PC-3 (cell line): ENCODE measurements around the gene AFF3. TPM values are rescaled to one million over a fixed set of nuclear protein-coding genes. Genes with fewer than 3 reads are reported as not detected.

Source experiments
- ATAC-seq: fragments of 200-7000 bp; cut with Tn5 transposase; 2 replicates; pipeline ENCODE4 v1.9.1; 2020; ENCODE audit warnings: mild to moderate bottlenecking, moderate library complexity
- BruUV-seq: library from RNA; stranded (reverse); fragments of 400-500 nt; replicated peaks from 2 replicates; lab custom pipeline; 2021; lab: Mats Ljungman, UMichigan
- CTCF ChIA-PET: fragments of 300-600 bp; sonication (Branson Sonifier 250); formaldehyde crosslinking; loops from one replicate; lab custom pipeline; 2022; ENCODE audit warnings: antibody characterized with exemption; lab: Charles Lee
- POLR2A ChIA-PET: fragments of 300-600 bp; sonication (Branson Sonifier 250); formaldehyde crosslinking; loops from one replicate; lab custom pipeline; 2022; ENCODE audit warnings: antibody characterized with exemption; ENCODE audit not compliant: unreplicated experiment; lab: Charles Lee
- DNase-seq: peaks from one replicate; pipeline ENCODE4 v3.0.0-alpha.2; 2015
- H2AFZ ChIP-seq: fragments of 300-600 bp; sonication (generic); 2 replicates; pipeline ENCODE4 v1.6.0; 2016; ENCODE audit warnings: antibody characterized with exemption, low read length
- H3F3A ChIP-seq: fragments of 300-600 bp; sonication (generic); one replicate; pipeline ENCODE4 v1.6.0; 2017; ENCODE audit warnings: antibody characterized with exemption, low read length, control low read depth, mild to moderate bottlenecking; ENCODE audit not compliant: unreplicated experiment
- H3K27ac ChIP-seq: fragments of 300-600 bp; sonication (generic); 2 replicates; pipeline ENCODE4 v1.5.1; 2016; ENCODE audit warnings: mild to moderate bottlenecking, low read length
- H3K27me3 ChIP-seq: fragments of 300-600 bp; sonication (generic); 2 replicates; pipeline ENCODE4 v1.6.1; 2016; ENCODE audit warnings: low read length, mixed read lengths
- H3K36me3 ChIP-seq: fragments of 300-600 bp; sonication (generic); 2 replicates; pipeline ENCODE4 v1.6.1; 2016; ENCODE audit warnings: low read depth, mixed run types, low read length, mixed read lengths
- H3K4me1 ChIP-seq: fragments of 300-600 bp; sonication (generic); 2 replicates; pipeline ENCODE4 v1.5.1; 2016; ENCODE audit warnings: low read length; ENCODE audit not compliant: insufficient read depth
- H3K4me2 ChIP-seq: fragments of 300-600 bp; sonication (generic); 2 replicates; pipeline ENCODE4 v1.6.0; 2016; ENCODE audit warnings: low read length
- H3K4me3 ChIP-seq: fragments of 300-600 bp; sonication (generic); 2 replicates; pipeline ENCODE4 v1.5.1; 2016; ENCODE audit warnings: mild to moderate bottlenecking, low read length, mixed read lengths
- H3K79me2 ChIP-seq: fragments of 300-600 bp; sonication (generic); 2 replicates; pipeline ENCODE4 v1.6.1; 2017; ENCODE audit warnings: low read length, mixed read lengths
- H3K9ac ChIP-seq: fragments of 300-600 bp; sonication (generic); 2 replicates; pipeline ENCODE4 v1.6.0; 2016; ENCODE audit warnings: mild to moderate bottlenecking, low read length
- H3K9me2 ChIP-seq: fragments of 300-600 bp; sonication (generic); replicated peaks from 2 replicates; pipeline ENCODE4 v1.6.1; 2016; ENCODE audit warnings: mixed run types, low read length, mixed read lengths
- H3K9me3 ChIP-seq: fragments of 300-600 bp; sonication (generic); 2 replicates; pipeline ENCODE4 v1.6.1; 2016; ENCODE audit warnings: low read length, mixed read lengths
- H4K20me1 ChIP-seq: fragments of 300-600 bp; sonication (generic); 2 replicates; pipeline ENCODE4 v1.6.1; 2016; ENCODE audit warnings: low read length, mixed read lengths
- CTCF ChIP-seq: fragments of 300-600 bp; sonication (generic); conservative IDR thresholded peaks from 2 replicates; pipeline ENCODE4 v1.5.1; 2017; ENCODE audit warnings: antibody characterized with exemption, low read depth, mild to moderate bottlenecking, low read length
- EZH2 ChIP-seq: fragments of 300-600 bp; sonication (generic); IDR thresholded peaks from one replicate; pipeline ENCODE4 v1.6.1; 2017; ENCODE audit warnings: antibody characterized with exemption, mild to moderate bottlenecking, low read length; ENCODE audit not compliant: unreplicated experiment
- EZH2phosphoT487 ChIP-seq: fragments of 300-600 bp; sonication (generic); IDR thresholded peaks from 2 replicates; pipeline ENCODE4 v1.6.1; 2018; ENCODE audit warnings: mild to moderate bottlenecking, antibody characterized with exemption, low read length, borderline replicate concordance
- intact Hi-C: fragments of 100-400 bp; cut with micrococcal nuclease; formaldehyde crosslinking; loops from 2 replicates; pipeline ENCODE4 v1.9.0; 2023
- total RNA-seq: library from RNA; depleted of rRNA; stranded (reverse); fragments of >200 nt; gene quantifications from 2 replicates; pipeline ENCODE4 v1.2.3, GENCODE V29; 2014

Gene AFF3
- total RNA-seq, 1 experiment from 2014 or later: 0.04 TPM

DNA sequence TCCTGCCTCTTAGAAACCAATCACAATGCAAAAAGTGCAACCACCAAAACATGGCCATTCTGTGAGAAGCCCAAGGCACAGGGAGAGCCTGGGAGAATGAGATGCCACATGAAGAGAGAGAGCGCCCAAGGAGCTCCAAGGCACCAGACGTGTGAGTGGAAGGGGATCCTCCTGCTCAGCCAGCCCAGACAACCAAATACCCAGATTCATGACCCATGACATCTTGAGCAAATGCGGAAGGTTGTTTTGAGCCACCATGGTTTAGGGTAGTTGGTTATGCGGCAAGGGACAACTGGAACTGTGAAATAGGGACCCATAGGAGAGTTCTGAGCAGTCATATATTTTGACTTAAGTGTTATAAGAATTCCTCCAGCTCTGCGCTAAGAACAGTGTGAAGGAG is 7.0 kb downstream of the AFF3 start:
- H4K20me1 ChIP-seq: no peaks in the 10 kb centered on the region
- intact Hi-C loops: no loop called here
- H3K79me2 ChIP-seq: no peaks in the 10 kb centered on the region
- DNase-seq (no peak), ATAC-seq (no peak)
- ChIA-PET CTCF (no interaction called here), POLR2A (no interaction called here)
- TF ChIP-seq EZH2phosphoT487 (no peak), EZH2 (no peak), CTCF (no peak)
- no peaks in the 10 kb centered on the region for H3K9me3 ChIP-seq
- H3K27ac ChIP-seq: no peak overlapping the region
- no peaks in the 10 kb centered on the region for H3K36me3 ChIP-seq
- H3K4me1 ChIP-seq: no peaks in the 10 kb centered on the region
- H2AFZ ChIP-seq: no peak overlapping the region
- no TSS peak for BruUV-seq
- H3F3A ChIP-seq: no peaks in the 10 kb centered on the region
- no peak overlapping the region for H3K9ac ChIP-seq
- H3K27me3 ChIP-seq: no peaks in the 10 kb centered on the region
- H3K4me2 ChIP-seq: no peak overlapping the region
- H3K4me3 ChIP-seq: no peak overlapping the region
- no peaks in the 10 kb centered on the region for H3K9me2 ChIP-seq

- Histone ChIP-seq H3K4me2 (no peak overlapping the region), H4K20me1 (no peaks in the 10 kb centered on the region), H3K4me3 (no peak overlapping the region), H3K9ac (no peak overlapping the region), H3K9me3 (no peaks in the 10 kb centered on the region), H3K9me2 (no peaks in the 10 kb centered on the region), H3K79me2 (no peaks in the 10 kb centered on the region), H3K4me1 (no peaks in the 10 kb centered on the region), H3K36me3 (no peaks in the 10 kb centered on the region), H3K27ac (no peak overlapping the region), H3F3A (no peaks in the 10 kb centered on the region), H2AFZ (no peak overlapping the region), H3K27me3 (no peaks in the 10 kb centered on the region)
- no peak for ATAC-seq
- no peak for TF ChIP-seq CTCF
- TF ChIP-seq EZH2: no peak
- TF ChIP-seq EZH2phosphoT487: no peak
- CTCF ChIA-PET: no interaction called here
- no peak for DNase-seq
- intact Hi-C loops: no loop called here
- POLR2A ChIA-PET: no interaction called here
- BruUV-seq: no TSS peak
Observed at GRCh38 chr2:100130595-100131391, 11.6 kb downstream of the AFF3 start.

DNA sequence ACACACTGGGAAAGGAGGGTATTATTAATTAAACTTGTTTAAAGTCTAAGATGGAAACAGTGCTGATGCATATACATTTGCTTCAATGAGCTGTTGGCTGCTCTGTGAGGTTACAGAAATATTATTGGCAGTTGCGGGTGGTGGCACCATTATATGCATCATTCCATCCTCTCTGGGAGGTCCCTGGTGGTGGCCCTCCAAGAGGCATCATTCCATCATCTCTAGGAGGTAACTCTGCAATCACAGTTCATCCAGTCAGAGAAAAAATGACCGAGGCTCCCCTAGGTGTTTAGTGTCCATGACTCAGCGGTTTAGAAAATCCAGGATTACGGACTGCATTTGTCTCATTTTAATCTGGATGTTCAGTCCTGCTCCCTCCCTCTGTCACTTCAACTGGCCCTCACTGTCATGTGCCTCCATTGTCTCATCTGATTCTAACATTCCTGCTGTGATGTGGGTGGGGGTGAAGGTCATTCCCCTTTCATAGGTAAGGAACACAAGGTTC is 15.4 kb downstream of the AFF3 start:
- H3K9me3 ChIP-seq: no peaks in the 10 kb centered on the region
- H3K4me1 ChIP-seq: no peaks in the 10 kb centered on the region
- H2AFZ ChIP-seq: no peak overlapping the region
- H4K20me1 ChIP-seq: no peaks in the 10 kb centered on the region
- no peaks in the 10 kb centered on the region for H3K9me2 ChIP-seq
- no peak overlapping the region for H3K4me3 ChIP-seq
- ATAC-seq (no peak), DNase-seq (no peak)
- no peaks in the 10 kb centered on the region for H3K79me2 ChIP-seq
- ChIA-PET CTCF (no interaction called here), POLR2A (no interaction called here)
- no peaks in the 10 kb centered on the region for H3K27me3 ChIP-seq
- BruUV-seq: no TSS peak
- H3K36me3 ChIP-seq: no peaks in the 10 kb centered on the region
- no peak overlapping the region for H3K4me2 ChIP-seq
- H3F3A ChIP-seq: no peaks in the 10 kb centered on the region
- H3K27ac ChIP-seq: no peak overlapping the region
- H3K9ac ChIP-seq: no peak overlapping the region
- TF ChIP-seq CTCF (no peak), EZH2phosphoT487 (no peak), EZH2 (no peak)
- intact Hi-C loops: no loop called here
